Hematopoietic multipotent progenitor cell treated with erythropoietin and hydrocortisone succinate and interleukin-3 and kit ligand, for 4 days (in vitro differentiated cells): ENCODE data around the gene EBI3.
A peak's percentile ranks its signal among the peaks of the same experiment; 100 is the strongest.
"Not testable (repeated sequence)": the region's sequence is repeated elsewhere in the genome, so short reads cannot be mapped to it uniquely, and the experiment has no call there.

ENCODE experiments used
- DNase-seq: peaks from one replicate; pipeline ENCODE4 v3.0.0-alpha.2; 2015

The EBI3 gene

GRCh38 chr19:4200940-4201542 lies 28.3 kb upstream of the EBI3 start:
- DNase-seq, result no peak

GRCh38 chr19:4201798-4202197 lies 27.5 kb upstream of the EBI3 start:
- no peak for DNase-seq

- DNase-seq, result peak; percentile 68
Observed at GRCh38 chr19:4206818-4207484, 22.4 kb upstream of the EBI3 start.

- peak; percentile 45 for DNase-seq
Observed at GRCh38 chr19:4208385-4209094, 20.8 kb upstream of the EBI3 start.

GRCh38 chr19:4210166-4210731 lies 19.1 kb upstream of the EBI3 start:
- no peak for DNase-seq

- DNase-seq, result no peak
Observed at GRCh38 chr19:4213116-4213515, 16.2 kb upstream of the EBI3 start.

GRCh38 chr19:4215807-4216206 lies 13.5 kb upstream of the EBI3 start:
- DNase-seq, result no peak

GRCh38 chr19:4216846-4217245 lies 12.5 kb upstream of the EBI3 start:
- no peak for DNase-seq

- DNase-seq, result no peak
Observed at GRCh38 chr19:4217429-4218264, 11.7 kb upstream of the EBI3 start.

- not testable (repeated sequence) for DNase-seq
Observed at GRCh38 chr19:4218523-4218922, 10.8 kb upstream of the EBI3 start.

GRCh38 chr19:4220188-4220587 lies 9.1 kb upstream of the EBI3 start:
- no peak for DNase-seq

- DNase-seq, result no peak
Observed at GRCh38 chr19:4224470-4224869, 4.9 kb upstream of the EBI3 start.

GRCh38 chr19:4225885-4226284 lies 3.4 kb upstream of the EBI3 start:
- no peak for DNase-seq

- no peak for DNase-seq
Observed at GRCh38 chr19:4227771-4228170, 1.6 kb upstream of the EBI3 start.

- no peak for DNase-seq
Observed at GRCh38 chr19:4228765-4229178, 551 bp upstream of the EBI3 start.

GRCh38 chr19:4230237-4230636 lies 914 bp downstream of the EBI3 start:
- DNase-seq, result not testable (repeated sequence)

GRCh38 chr19:4231521-4231920 lies 2.2 kb downstream of the EBI3 start:
- DNase-seq, result not testable (repeated sequence)

GRCh38 chr19:4232139-4232538 lies 2.8 kb downstream of the EBI3 start:
- DNase-seq, result not testable (repeated sequence)

- DNase-seq, result no peak
Observed at GRCh38 chr19:4232614-4233281, 3.4 kb downstream of the EBI3 start.

GRCh38 chr19:4233282-4233853 lies 4.0 kb downstream of the EBI3 start:
- peak; percentile 70 for DNase-seq

- DNase-seq, result no peak
Observed at GRCh38 chr19:4234142-4234861, 5.0 kb downstream of the EBI3 start.
